Iris pigment epithelial cell (primary cell): ENCODE measurements around the gene VPS33A.
A peak's percentile ranks its signal among the peaks of the same experiment; 100 is the strongest.

Source experiments
- DNase-seq: peaks from one replicate; pipeline ENCODE4 v3.0.0-alpha.2; 2011; ENCODE audit warnings: low read depth

Gene VPS33A

DNA sequence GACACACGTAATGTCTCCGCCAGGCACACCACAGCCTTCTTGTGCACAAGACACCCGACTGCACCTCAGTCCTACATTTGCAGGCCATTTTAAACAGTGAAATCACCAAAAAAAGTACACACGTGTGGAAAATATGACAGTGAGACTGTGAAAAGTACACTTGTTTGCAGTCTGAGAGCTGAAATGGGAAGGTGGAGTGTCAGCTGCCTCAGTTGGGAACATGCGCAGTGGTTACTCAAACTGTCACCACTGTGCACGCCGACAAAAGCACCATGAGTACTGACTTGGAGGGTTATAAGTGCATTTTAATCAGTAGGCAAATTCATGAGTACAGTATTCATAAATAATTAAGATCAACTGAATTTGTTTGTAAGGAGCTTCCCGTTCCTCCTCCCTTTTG, 15.8 kb downstream of the VPS33A start:
- DNase-seq: no peak

DNA sequence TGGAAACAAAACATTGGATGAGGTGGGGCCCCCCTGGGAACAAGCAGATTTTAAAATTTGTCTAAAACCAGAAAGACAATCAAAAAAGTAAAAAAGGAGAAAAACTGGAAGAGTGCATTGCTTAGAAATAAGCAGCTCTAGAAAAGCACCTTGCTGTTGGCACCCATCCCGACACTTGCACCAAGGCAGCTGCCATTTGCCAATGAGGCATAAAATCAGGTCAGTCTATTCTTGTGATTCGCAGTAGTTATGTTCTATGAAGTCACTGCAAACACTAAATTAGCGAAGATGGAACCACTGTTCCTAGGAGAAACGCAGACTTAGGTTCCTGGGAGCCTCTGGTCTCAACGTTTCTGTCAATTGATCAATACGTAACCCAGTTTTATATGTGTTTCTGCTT, 16.2 kb downstream of the VPS33A start:
- DNase-seq: no peak

DNA sequence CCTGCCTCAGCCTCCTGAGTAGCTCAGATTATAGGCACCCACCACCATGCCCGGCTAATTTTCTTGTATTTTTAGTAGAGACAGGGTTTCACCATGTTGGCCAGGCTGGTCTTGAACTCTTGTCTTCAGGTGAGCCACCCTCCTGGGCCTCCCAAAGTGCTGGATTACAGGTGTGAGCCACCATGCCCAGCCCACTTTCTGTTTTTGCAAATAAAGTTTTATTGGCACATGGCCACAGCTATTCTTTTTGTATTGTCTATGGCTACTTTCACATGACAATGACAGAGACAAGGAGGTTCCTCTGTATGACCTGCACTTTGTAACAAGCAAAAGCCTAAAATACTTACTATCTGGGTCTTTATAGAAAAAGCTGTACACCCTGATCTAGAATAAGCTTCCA, 20.7 kb downstream of the VPS33A start:
- no peak for DNase-seq

DNA sequence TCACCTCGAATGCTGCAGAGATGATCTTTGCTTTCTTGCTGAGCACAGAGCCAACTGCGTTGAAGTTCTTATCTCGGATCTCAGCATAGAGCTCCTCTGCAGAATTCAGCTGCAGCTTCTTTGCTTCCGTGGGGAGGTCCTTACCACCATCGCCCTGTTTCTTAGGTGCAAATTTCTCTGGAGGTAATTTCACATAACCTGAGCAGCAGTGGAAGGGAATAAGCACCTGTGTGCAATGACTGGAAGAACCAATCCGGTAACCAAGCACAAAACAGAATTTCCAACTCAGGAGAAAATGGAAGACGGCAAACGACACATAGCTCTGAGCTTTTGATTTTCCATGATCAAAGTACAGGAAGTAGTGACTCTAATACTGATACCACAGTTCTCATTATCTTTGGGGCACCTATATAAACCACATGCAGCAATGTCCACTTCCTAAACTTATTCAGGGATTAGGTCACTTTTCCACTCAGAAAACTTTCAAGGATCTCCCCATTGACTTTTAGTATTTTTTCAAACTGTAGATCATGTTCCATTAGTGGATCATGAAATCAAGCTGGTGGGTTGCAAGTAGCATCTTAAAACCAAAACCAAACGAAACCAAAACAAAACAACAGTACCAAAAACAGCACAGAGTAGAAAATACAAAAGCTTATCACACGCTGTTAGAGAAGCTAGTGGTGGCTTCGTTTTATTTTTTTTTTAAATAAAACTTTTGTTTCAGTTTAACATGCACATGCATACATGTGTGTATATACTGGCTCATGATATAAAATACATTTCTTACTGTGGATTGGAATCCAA, 21.5 kb downstream of the VPS33A start:
- DNase-seq: no peak

DNA sequence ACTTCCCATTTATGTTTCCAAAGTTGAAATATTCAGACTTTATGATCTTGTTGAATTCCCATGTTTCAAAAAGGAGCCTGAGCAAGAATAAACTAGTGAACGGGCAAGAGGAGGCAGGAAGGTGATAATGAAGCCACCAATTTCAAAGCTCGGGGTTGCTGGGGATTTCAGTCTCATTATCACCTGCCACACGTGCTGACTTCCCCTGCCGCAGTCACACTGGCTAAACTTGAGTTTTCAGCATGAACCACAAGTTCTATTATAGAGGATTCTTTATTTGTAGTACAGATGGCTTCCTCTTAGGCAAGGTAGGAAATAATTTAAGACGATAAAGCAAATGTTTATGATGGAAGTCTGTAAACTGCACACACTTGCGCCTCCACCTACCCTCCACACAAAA, 22.3 kb downstream of the VPS33A start:
- DNase-seq: no peak

DNA sequence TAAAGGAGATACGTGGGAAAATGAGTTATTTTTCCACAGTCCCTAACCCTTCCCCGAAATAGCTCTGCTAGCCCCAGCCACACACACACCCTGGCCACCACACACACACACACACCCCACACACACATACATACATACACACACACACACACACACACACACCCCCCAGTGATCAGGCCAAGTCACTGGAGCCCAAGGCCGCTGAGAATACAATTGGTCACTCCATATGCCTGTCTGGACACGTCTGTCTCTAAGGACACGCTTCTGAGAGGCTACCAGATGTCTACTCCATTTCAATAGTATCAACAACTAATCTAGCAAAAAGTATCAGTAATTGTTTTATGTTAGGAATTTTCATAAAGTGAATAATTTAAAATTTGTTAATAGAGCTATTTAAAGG, 27.4 kb downstream of the VPS33A start:
- no peak for DNase-seq

DNA sequence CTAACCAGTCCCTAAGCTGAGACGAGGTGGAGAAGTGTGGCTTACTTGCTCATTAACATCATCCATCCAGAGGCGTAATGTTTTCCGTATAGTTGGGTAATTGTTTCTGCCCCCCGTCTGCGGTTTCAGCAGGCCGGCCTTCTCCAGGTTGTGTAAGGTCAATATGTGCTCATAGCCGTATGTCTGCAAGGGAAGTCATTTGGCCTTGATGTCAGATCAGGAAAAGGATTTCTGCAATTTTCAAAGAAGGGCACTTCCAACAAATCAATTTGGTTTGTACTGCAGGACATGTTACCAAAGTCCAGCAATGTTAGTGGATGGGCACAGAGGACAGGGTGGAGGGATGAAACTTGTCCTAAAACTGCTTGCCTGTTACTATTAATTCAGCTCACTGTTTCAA, 30.6 kb downstream of the VPS33A start:
- DNase-seq: no peak

DNA sequence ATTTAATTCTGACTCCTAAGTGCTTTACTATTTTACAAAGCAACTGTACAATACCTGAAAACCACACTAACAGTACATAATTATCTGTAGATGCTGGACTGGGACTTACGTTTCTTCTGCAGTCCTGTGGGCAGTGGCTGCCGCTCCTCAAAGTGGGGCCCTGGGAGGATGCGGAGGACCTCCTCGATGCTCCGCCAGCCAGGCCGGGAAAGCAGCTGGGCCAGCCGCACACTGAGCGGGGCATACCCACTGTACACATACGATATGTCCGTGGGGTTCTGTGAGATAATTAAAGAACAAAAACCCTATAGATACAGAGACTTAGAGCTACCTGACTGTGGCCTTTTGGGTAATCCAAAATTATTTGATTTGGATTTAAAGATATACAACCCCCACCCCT, 33.6 kb downstream of the VPS33A start:
- no peak for DNase-seq

DNA sequence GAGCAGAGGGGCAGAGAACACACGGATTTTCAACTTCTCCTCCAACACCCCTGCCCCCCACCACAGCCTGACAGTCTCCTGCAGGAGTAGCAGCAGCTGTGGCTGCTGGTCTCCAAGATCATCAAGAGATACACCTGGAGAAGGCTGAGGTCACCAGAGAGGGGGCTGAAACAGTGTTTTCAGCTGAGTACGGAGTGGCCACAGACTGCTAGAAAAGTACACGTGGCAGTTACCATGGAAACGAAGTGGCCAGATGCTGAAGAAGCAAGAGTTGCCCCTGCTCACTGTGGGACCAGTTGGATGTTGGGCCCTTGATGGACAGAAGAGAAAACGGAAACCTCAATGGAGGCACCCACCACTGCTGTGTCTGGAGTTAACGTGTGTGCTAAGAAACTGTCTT, 35.5 kb downstream of the VPS33A start:
- no peak for DNase-seq

DNA sequence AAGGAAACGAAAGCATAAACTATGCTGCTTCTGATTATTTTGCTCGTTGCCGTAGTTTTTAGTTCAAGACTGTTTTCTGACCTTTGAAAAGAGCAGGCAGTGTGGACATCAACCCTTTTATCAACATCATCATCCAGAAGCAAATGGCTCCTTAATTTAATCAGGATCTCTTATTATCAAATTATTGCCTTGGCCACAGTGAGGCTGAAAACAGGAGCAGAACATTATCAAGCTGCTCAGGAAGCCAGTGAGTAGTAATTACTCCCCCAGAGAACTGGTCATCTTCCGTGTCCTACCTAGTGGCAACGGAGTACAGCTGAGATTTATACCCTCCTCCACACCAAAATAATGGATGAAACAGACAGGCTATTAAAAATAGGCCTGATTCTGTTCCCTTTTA, 38.2 kb downstream of the VPS33A start:
- DNase-seq: no peak

DNA sequence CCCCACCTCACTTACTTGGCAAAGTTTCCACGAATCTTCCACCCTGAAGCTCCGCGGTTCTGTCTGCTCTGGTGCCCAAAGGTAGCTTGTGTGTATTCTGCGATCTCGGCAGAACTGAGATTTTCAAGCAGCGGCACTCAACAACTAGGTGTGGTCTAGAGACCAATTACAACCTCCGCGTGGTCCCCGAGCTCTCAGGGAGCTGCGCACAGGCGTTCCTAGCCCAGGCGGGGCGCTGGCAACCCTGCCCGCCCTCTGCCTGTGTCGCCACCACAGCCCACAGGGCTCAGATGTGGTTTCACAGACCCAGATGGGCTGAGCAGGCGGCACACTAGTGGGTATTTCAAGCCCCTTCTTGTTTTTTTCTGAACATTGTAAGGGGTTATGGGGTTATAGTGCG, 39.0 kb downstream of the VPS33A start:
- no peak for DNase-seq

DNA sequence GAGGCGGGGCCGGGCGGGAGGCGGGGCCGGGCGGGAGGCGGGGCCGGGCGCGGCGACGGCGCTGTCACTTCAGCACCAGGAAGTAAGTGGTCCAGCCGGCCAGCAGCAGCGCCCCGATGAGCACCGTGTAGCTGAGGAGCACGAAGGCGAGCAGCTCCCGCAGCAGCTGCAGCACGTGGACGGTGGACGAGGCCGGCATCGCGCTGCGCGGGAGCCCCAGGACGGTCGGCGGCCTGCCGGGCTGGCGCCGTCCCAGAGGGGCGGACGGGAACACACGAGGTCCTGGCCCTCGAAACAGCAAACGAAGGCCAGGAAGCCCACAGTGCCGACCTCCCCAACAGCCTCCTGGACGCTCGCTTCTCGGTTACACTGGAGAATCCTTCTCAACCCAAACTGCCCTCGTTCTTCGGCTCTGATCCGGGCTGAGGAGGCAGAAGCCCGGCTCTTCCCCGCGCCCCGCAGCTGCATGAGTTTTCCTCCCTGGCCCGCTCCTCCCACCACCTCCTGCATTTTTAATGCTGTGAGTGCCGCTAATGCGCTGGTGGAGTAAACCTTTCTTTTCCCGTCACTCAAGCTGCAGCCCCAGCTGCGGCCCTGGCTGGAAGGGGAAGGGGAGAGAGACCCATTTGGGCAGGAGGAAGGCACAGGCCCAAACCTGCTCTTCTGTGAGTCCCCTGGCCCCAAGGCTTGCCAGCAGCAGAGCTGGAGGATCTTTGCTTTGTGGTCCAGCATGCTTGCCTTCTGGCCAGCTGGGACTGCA, 39.7 kb downstream of the VPS33A start:
- no peak for DNase-seq

DNA sequence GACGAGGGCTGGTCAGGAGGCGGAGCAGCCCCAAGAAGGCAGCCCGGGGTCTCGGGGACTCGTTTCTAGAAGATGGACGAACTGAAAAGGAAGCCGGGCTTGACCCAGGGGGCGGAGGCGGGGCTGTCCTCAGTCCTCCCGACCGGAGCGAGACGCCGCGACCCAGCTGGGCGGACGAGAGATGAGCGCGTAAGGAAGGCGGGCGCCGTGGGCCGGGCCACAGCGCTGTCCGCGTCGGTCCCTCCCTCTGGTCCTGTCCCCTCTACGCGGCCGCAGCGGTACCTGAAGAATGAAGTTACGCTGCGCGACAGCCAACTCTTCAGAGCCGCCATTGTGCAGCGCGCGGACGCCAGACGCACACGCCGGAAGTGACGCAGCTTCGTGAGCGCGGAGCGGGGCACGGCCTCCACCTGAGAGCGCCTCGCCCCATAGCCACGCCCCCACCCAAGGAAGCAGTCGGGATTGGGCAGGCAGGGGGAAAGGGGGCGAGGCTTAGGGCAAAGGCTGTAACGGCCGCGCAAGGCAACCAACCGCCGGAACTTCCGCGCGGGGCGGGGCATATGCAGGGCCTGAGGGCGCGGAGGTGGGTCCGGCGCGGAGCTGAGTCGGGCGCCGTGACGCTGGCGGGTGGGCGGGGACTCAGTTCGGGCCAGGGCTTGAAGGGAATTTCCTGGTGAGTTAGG, 40.5 kb downstream of the VPS33A start, which contains the start of gene DIABLO:
DIABLO (minus strand) TSS at position 370 of the 683 bp plus-strand sequence; CDS start at position 332, 38 bp downstream.
- DNase-seq: peak; percentile 100

DNA sequence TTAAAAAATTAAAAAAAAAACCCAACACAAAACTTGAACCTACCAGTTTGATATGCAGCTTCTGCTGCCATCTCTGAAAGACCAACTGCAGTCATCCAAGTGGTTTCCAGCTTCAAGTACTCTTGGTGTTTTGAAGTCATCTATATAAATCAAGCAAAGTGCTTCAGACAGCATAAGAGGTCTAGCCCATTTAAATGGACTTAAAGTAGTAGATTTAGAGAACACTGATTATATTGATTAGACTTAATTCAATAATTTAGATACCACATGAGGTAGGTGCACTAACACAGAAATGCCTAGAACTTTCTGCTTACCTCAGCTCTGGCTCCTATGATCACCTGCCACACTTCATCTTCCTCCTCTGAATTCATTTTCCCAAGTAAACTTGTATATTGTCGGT, 49.8 kb downstream of the VPS33A start:
- no peak for DNase-seq

DNA sequence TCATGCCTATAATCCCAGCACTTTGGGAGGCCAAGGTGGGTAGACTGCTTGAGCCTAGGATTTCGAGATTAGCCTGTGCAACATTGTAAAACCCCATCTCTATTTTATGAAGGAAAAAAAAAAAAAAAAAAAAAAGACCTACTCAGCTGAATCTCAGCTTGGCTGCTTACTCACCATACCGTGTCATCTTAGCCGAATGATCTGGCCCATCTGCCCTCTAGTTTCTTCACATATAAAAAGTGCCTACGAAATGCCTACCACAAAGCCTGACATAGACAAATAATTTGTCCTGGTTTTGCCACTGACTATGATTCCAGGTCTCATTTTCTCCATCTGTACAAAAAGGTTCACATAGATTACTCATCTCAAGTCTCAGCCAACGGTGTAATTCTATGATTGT, 50.5 kb downstream of the VPS33A start:
- peak; percentile 32 for DNase-seq

DNA sequence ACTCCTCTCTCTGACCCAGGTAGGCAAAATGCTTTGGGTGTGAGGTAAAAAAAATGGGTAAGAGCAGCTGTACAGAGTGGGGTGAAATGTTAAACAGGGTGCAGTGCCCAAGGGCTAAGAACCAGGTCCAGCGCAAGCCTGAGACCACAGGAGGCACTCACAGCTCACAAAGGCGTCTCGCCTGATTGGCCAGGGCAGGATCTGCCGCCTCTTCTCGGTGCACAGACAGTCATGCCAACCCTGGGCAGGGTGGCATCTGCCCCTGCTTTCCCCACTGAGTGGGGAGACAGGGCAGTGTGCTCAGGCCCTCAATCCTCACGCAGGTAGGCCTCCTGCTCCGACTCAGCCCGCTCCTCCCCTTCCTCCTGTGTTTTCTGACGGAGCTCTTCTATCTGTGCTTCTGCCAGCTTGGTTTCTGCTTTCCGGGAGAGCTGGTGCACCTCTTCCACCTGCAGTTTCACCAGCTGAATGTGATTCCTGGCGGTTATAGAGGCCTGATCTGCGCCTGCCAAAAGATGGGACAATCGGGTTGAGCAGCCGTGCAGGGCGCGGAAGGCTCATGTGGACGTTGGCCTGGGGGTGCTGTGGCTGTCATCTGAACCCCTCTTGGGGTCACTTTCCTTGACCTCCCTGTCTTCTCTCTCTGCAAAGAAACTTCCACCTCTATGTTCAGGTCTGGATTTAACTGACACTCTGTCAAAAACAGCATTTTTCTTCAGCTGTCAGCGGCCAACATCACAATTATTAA, 58.0 kb downstream of the VPS33A start:
- no peak for DNase-seq

DNA sequence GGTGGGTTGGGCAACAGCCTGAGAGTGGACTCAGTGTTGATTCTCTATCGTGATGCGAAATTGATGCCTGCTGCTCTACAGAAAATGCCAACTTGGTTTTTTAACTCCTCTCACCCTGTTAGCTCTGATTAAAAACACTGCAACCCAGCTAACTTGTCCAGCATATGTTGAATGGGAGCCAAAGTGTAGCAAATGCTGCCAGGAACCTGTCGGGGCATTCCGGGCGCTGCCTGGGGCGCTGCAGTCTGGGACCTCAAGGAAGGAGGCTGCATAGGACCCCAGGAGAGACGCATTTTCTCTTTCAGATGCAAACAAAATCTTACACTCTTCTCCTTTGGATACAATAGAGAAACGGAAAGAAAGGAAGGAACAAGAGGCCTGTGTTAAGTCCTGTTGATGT, 58.9 kb downstream of the VPS33A start:
- no peak for DNase-seq

DNA sequence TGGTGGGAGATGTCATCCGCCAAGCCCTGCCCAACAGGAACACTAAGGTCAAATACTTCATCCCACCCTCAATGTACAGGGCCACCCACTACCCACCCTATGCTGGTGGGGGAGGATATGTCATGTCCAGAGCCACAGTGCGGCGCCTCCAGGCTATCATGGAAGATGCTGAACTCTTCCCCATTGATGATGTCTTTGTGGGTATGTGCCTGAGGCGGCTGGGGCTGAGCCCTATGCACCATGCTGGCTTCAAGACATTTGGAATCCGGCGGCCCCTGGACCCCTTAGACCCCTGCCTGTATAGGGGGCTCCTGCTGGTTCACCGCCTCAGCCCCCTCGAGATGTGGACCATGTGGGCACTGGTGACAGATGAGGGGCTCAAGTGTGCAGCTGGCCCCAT, 59.3 kb downstream of the VPS33A start:
- DNase-seq: no peak

DNA sequence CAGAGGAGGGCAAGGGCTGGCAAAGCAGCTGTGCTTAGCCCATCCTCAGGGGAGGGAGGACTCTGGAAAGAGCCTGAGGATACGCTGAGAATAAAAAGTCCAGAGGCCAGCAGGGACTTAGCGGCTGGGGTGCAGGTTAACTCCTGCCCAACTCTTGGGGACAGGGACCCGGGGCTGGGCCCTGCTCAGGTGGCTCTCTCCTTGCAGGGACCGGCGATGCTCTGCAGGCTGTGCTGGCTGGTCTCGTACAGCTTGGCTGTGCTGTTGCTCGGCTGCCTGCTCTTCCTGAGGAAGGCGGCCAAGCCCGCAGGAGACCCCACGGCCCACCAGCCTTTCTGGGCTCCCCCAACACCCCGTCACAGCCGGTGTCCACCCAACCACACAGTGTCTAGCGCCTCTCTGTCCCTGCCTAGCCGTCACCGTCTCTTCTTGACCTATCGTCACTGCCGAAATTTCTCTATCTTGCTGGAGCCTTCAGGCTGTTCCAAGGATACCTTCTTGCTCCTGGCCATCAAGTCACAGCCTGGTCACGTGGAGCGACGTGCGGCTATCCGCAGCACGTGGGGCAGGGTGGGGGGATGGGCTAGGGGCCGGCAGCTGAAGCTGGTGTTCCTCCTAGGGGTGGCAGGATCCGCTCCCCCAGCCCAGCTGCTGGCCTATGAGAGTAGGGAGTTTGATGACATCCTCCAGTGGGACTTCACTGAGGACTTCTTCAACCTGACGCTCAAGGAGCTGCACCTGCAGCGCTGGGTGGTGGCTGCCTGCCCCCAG, 60.0 kb downstream of the VPS33A start:
- no peak for DNase-seq

DNA sequence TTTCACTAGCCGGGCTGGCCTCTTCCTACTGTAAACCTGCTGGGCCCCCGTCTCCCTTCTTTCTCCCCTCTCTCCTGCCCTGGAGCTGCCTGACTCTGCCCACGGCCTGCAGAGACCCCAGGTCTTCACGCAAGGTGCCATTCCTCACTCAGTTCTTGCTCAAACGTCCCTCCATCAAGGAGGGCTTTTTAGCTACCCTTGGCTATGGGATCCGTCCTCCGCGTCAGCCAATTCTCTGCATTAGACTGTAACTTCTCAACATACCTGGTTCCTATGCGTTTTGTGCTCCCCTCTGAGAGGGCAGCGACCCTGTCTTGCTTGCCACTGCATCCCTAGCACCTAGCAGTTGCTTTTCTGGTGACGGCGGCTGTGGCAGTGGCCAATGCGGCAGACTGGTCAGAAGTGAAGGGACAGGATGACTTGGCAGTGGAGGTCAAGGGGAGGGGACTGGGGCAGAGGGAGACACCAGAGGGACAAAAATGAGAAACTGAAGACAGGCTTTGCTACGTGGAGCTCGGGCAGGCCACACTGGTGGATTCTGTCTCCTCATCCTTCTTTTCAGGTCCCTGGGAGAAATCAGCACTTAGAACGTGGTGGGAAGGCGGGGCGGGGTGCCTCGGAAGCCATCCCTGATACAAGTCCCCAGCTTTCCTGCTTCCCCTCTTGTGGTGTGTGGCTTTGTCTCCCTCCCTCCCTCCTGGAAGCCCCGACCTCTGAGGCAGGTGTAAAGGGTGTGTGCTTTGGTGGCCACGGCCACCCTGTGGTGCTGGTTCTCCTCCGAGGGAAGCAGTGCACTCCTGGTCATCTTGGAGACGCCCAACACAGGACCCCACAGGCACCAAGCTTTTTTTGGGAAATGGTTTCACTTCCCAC, 61.0 kb downstream of the VPS33A start:
- DNase-seq: no peak
